Activated T-helper 2 cell treated with anti-CD3 and anti-CD28 coated beads, Interferon-gamma antibody, Interleukin-2, Interleukin-4, amounts not matched to agents 10 μg/mL and 5 μg/mL and 100 μg/mL, durations not matched to agents 14 hours and 24 hours and 36 hours (primary cell): ENCODE data around the gene OR8D1. TPM values are rescaled to one million over a fixed set of nuclear protein-coding genes. Genes with fewer than 3 reads are reported as not detected.
A peak's percentile ranks its signal among the peaks of the same experiment; 100 is the strongest.
"Not testable (repeated sequence)": the region's sequence is repeated elsewhere in the genome, so short reads cannot be mapped to it uniquely, and the experiment has no call there.

Experiments used
- DNase-seq: peaks from one replicate; pipeline ENCODE4 v3.0.0; 2021; ENCODE audit warnings: low spot score
- H3K27ac Mint-ChIP-seq: one replicate; pipeline ENCODE4 v1.8.0; 2021; ENCODE audit warnings: mixed read lengths
- H3K27me3 Mint-ChIP-seq: one replicate; pipeline ENCODE4 v1.8.0; 2021; ENCODE audit warnings: low read depth, mixed read lengths
- H3K36me3 Mint-ChIP-seq: one replicate; pipeline ENCODE4 v1.8.0; 2021; ENCODE audit warnings: low read depth, mixed read lengths
- H3K4me1 Mint-ChIP-seq: one replicate; pipeline ENCODE4 v1.8.0; 2021; ENCODE audit warnings: low read depth, mixed read lengths
- H3K4me3 Mint-ChIP-seq: one replicate; pipeline ENCODE4 v1.8.0; 2021; ENCODE audit warnings: low read depth, mild to moderate bottlenecking, moderate library complexity, mixed read lengths
- H3K9me3 Mint-ChIP-seq: one replicate; pipeline ENCODE4 v1.8.0; 2021; ENCODE audit warnings: mixed read lengths
- intact Hi-C: fragments of 100-400 bp; cut with micrococcal nuclease; formaldehyde crosslinking; loops from one replicate; pipeline ENCODE4 v1.15.1; 2023
- total RNA-seq: library from RNA; stranded (reverse); gene quantifications from 2 replicates; pipeline ENCODE4 v1.2.3, GENCODE V29; 2022

OR8D1 gene
- total RNA-seq, 1 donor from 2014 or later: not detected

DNA sequence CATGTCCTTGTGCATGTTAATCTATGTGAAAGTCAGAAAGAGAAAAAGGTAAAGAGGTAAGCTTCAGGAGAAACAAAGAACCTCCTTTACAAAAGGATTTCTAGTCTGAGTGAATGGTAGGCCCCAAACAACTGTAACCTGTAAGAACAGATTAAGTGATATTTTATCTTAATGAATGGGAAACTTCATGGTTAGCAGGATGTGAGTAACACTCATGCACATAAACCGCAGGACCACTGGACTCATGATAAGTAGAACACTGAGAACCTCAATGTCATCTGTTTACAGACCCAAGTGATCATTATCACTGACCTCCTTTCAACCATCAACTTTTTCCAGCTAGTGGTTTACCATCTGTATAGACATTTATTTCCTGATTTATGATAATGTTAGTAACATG is 37.7 kb downstream of the OR8D1 start:
- Mint-ChIP-seq H3K27ac (peak overlapping the region; percentile 82), H3K36me3 (no peaks in the 10 kb centered on the region), H3K4me3 (no peak overlapping the region), H3K27me3 (peaks cover 30% of the 10 kb centered on the region), H3K4me1 (peaks cover 16% of the 10 kb centered on the region), H3K9me3 (no peaks in the 10 kb centered on the region)
- DNase-seq: no peak
- intact Hi-C loops: loop anchor here (1.0 to 5.0 kb wide), 3 partner anchors 79 to 205 kb away; partner anchors contain the start of gene VWA5A

DNA sequence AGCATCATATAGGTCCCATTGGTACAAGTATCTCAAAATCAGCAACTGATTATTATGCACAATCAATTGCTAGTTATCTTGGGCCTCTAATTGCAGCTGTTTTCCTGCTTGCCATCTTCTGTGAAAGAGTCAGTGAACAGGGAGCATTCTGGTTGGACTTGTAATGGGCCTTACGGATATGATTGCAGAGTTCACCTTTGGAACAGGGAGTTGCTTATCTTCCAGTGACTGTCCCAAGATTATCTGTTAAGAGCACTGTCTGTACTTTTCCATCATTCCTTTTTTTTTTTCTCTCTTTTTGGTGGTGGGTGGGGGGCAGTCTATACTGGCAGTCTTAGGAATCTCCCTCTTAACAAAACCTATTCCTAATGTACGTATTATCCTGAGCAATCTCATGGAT is 39.7 kb downstream of the OR8D1 start:
- Mint-ChIP-seq H3K27ac (no peak overlapping the region), H3K9me3 (no peaks in the 10 kb centered on the region), H3K4me1 (peaks cover 16% of the 10 kb centered on the region), H3K4me3 (no peak overlapping the region), H3K27me3 (peaks cover 22% of the 10 kb centered on the region), H3K36me3 (no peaks in the 10 kb centered on the region)
- intact Hi-C loops: no loop called here
- no peak for DNase-seq

DNA sequence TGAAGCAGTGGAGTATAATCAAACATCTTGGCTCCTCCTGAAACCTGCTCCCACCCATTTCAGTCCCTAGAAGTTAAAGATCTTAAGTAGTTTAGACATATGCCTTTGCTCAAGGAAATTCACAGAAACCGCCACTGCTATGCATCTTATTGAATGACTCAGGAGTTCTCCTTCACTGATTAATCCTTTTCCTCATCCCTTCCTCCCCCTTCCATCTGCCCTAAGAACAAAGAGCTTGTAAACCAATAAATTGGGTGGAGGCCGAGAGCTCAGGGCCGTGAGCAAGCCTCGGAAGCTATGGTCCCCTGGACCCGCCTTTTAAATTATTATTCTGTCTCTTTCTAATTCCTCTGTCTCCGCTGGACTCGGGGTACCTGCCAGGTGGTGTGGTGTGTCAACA is 42.9 kb downstream of the OR8D1 start:
- H3K27ac Mint-ChIP-seq, H3K9me3 Mint-ChIP-seq, DNase-seq, intact Hi-C loops, H3K4me1 Mint-ChIP-seq, H3K36me3 Mint-ChIP-seq, H3K4me3 Mint-ChIP-seq: not testable (repeated sequence)
- H3K27me3 Mint-ChIP-seq: peaks cover 21% of the 10 kb centered on the region

DNA sequence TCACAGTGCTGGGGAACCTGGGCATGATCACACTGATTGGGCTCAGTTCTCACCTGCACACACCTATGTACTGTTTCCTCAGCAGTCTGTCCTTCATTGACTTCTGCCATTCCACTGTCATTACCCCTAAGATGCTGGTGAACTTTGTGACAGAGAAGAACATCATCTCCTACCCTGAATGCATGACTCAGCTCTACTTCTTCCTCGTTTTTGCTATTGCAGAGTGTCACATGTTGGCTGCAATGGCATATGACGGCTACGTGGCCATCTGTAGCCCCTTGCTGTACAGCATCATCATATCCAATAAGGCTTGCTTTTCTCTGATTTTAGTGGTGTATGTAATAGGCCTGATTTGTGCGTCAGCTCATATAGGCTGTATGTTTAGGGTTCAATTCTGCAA is 48.7 kb downstream of the OR8D1 start:
- H3K4me1 Mint-ChIP-seq, H3K9me3 Mint-ChIP-seq, H3K27ac Mint-ChIP-seq, DNase-seq, H3K36me3 Mint-ChIP-seq, H3K4me3 Mint-ChIP-seq, intact Hi-C loops: not testable (repeated sequence)
- peaks cover 20% of the 10 kb centered on the region for H3K27me3 Mint-ChIP-seq

DNA sequence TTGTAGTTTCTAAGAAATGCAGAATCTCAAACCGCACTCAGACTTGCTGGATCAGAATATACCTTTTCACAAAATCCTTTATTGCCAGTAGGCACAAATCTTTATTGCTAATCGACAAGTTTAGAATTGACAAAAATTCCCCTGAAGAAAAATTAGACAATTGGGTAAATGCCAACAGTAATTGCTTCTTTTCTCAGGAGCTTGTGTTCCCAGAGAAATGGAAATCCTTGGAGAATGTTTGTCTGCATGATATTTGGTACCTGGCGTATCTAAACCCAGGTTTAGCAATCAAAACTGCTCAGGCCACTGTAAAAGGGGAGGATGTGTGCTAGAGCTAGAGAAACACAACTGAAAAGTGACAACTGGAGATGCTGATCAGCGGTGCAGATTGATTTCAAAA is 57.7 kb downstream of the OR8D1 start, which contains the start of gene OR8G5:
OR8G5 (plus strand) TSS at position 301 of the 400 bp plus-strand sequence. CDS start 8,556 bp downstream, outside the sequence.
- Mint-ChIP-seq H3K4me1 (no peaks in the 10 kb centered on the region), H3K4me3 (no peak within 1 kb of the TSS)

More for the DNA sequence above, 57.7 kb downstream of the OR8D1 start, which contains the start of gene OR8G5:
- no peaks in the 10 kb centered on the region for H3K36me3 Mint-ChIP-seq
- H3K9me3 Mint-ChIP-seq: no peaks in the 10 kb centered on the region
- no peak for DNase-seq
- intact Hi-C loops: no loop called here
- no peak within 1 kb of the TSS for H3K27ac Mint-ChIP-seq
- peaks cover 1% of the 10 kb centered on the region for H3K27me3 Mint-ChIP-seq

Other genes starting within 250 kb of the OR8D1 start
- 4.6 TPM in 2 replicates for gene VWA5A, start 198.5 kb downstream of the OR8D1 start, total RNA-seq
- not detected in 2 replicates for gene OR10D3, start 130.6 kb downstream of the OR8D1 start, total RNA-seq
- gene OR8G1, start 72.9 kb downstream of the OR8D1 start, total RNA-seq: not detected in 2 replicates
- not detected in 2 replicates for gene OR8G5, start 57.6 kb downstream of the OR8D1 start, total RNA-seq
- not detected in 2 replicates for gene OR8D2, start 6.2 kb upstream of the OR8D1 start, total RNA-seq
- not detected in 2 replicates for gene OR8B2, start 70.5 kb upstream of the OR8D1 start, total RNA-seq
- not detected in 2 replicates for gene OR8B3, start 85.1 kb upstream of the OR8D1 start, total RNA-seq
- not detected in 2 replicates for gene OR8B4, start 110.9 kb upstream of the OR8D1 start, total RNA-seq
- gene OR8B8, start 131.7 kb upstream of the OR8D1 start, total RNA-seq: not detected in 2 replicates
- not detected in 2 replicates for gene OR8B12, start 229.7 kb upstream of the OR8D1 start, total RNA-seq